VCaP (cell line): ENCODE measurements around the gene AP2A1.

Source experiments
- H3K27ac ChIP-seq: fragments of 450-650 bp; 2 replicates; pipeline ENCODE4 v1.5.1; 2017
- TF ChIP-seq, protein P1 (sequence below): fragments of 450-650 bp; conservative IDR thresholded peaks from 2 replicates; pipeline ENCODE4 v1.5.1; 2017; ENCODE audit warnings: mild to moderate bottlenecking, moderate library complexity

Gene AP2A1

GRCh38 chr19:49798574-49798973 is 31.8 kb downstream of the AP2A1 start:
- TF ChIP-seq, protein P1, sequence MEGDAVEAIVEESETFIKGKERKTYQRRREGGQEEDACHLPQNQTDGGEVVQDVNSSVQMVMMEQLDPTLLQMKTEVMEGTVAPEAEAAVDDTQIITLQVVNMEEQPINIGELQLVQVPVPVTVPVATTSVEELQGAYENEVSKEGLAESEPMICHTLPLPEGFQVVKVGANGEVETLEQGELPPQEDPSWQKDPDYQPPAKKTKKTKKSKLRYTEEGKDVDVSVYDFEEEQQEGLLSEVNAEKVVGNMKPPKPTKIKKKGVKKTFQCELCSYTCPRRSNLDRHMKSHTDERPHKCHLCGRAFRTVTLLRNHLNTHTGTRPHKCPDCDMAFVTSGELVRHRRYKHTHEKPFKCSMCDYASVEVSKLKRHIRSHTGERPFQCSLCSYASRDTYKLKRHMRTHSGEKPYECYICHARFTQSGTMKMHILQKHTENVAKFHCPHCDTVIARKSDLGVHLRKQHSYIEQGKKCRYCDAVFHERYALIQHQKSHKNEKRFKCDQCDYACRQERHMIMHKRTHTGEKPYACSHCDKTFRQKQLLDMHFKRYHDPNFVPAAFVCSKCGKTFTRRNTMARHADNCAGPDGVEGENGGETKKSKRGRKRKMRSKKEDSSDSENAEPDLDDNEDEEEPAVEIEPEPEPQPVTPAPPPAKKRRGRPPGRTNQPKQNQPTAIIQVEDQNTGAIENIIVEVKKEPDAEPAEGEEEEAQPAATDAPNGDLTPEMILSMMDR: no peak
- H3K27ac ChIP-seq: no peak overlapping the region

- no peak overlapping the region for H3K27ac ChIP-seq
These were observed 32.5 kb downstream of the AP2A1 start for GRCh38 chr19:49799271-49799797.

DNA sequence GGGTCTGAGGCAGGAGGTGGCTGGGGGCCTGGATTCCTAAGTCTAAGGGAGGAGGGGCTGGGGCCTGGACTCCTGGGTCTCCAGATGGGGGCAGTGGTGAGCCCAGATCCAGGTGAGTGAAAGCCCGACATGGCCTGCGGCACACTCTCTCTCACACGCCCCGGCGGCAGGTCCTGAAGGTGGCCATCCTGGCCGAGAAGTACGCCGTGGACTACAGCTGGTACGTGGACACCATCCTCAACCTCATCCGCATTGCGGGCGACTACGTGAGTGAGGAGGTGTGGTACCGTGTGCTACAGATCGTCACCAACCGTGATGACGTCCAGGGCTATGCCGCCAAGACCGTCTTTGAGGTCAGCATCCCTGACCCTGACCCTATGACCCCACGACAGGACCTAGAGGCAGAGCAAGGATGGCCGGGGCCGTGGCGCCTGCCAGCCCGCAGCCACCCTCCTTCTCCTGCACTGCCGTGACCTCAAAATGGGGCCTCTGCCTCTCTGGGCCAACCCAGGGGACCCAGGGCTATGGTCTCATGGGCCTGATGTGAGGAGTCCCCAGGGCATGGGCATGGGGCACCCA is 33.1 kb downstream of the AP2A1 start:
- TF ChIP-seq, protein P1: peak; percentile 12; the same call in 1 of the 2 replicates
- no peak overlapping the region for H3K27ac ChIP-seq

More at GRCh38 chr19:49799271-49799797, 32.5 kb downstream of the AP2A1 start:
- TF ChIP-seq, protein P1: no peak

DNA sequence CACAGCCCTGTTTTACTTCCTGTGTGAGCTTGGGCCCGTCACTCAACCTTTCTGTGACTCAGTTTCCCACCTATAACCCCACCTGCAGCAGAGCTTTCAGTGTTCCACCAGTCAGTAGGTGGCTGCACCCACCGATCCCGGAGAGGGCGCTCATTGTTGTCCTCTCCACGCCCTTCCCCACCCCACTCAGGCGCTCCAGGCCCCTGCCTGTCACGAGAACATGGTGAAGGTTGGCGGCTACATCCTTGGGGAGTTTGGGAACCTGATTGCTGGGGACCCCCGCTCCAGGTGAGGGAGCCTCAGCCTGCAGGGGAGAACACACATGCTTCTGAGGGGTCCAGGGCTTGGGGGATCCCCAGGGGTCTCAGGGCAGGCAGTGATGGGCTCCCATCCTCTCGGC is 34.0 kb downstream of the AP2A1 start:
- H3K27ac ChIP-seq: no peak overlapping the region

GRCh38 chr19:49801401-49801888 is 34.6 kb downstream of the AP2A1 start:
- TF ChIP-seq, protein P1: no peak

More for the DNA sequence above, 34.0 kb downstream of the AP2A1 start:
- TF ChIP-seq, protein P1: no peak

GRCh38 chr19:49801966-49802661 is 35.3 kb downstream of the AP2A1 start:
- H3K27ac ChIP-seq: peak overlapping the region; percentile 49; the same call in 1 of the 2 replicates
- TF ChIP-seq, protein P1: no peak

More at GRCh38 chr19:49801401-49801888, 34.6 kb downstream of the AP2A1 start:
- H3K27ac ChIP-seq: peak overlapping the region; percentile 49; the same call in 1 of the 2 replicates

GRCh38 chr19:49802836-49803528 is 36.2 kb downstream of the AP2A1 start:
- TF ChIP-seq, protein P1: no peak
- peak overlapping the region; percentile 49; the same call in 1 of the 2 replicates for H3K27ac ChIP-seq
